OCI-LY7 (cell line): Measurements from ENCODE around the gene PXMP4. TPM values are rescaled to one million over a fixed set of nuclear protein-coding genes. Genes with fewer than 3 reads are reported as not detected.

Source experiments
- BruUV-seq: library from RNA; stranded (reverse); fragments of 400-500 nt; replicated peaks from 2 replicates; lab custom pipeline; 2021; lab: Mats Ljungman, UMichigan
- CTCF ChIA-PET: fragments of 300-600 bp; sonication (Branson Sonifier 250); formaldehyde crosslinking; loops from one replicate; lab custom pipeline; 2022; ENCODE audit warnings: antibody characterized with exemption; ENCODE audit not compliant: unreplicated experiment; lab: Charles Lee
- POLR2A ChIA-PET: fragments of 300-600 bp; sonication (Branson Sonifier 250); formaldehyde crosslinking; loops from one replicate; lab custom pipeline; 2022; ENCODE audit warnings: antibody characterized with exemption; lab: Charles Lee
- DNase-seq: peaks from one replicate; pipeline ENCODE4 v3.0.0-alpha.2; 2015; ENCODE audit warnings: low spot score
- H2AFZ ChIP-seq: fragments of 200-600 bp; sonication (generic), shearing (Covaris generic); 2 replicates; pipeline ENCODE4 v1.6.1; 2014; ENCODE audit warnings: mild to moderate bottlenecking, antibody characterized with exemption, low read length, moderate library complexity
- H3K27ac ChIP-seq: fragments of 200-600 bp; sonication (generic); 2 replicates; pipeline ENCODE4 v1.5.1; 2014; ENCODE audit warnings: mixed run types, low read depth, mild to moderate bottlenecking, moderate library complexity, low read length, inconsistent platforms; ENCODE audit not compliant: poor library complexity, severe bottlenecking
- H3K36me3 ChIP-seq: fragments of 200-600 bp; sonication (generic); 2 replicates; pipeline ENCODE4 v1.6.1; 2014; ENCODE audit warnings: mild to moderate bottlenecking, antibody characterized with exemption, low read length, moderate library complexity, mixed read lengths; ENCODE audit not compliant: insufficient read depth
- H3K4me1 ChIP-seq: fragments of 200-600 bp; sonication (generic); 2 replicates; pipeline ENCODE4 v1.5.1; 2014; ENCODE audit warnings: mild to moderate bottlenecking, low read length; ENCODE audit not compliant: insufficient read depth, poor library complexity, severe bottlenecking
- H3K4me2 ChIP-seq: fragments of 200-600 bp; sonication (generic); 2 replicates; pipeline ENCODE4 v1.6.1; 2014; ENCODE audit warnings: mild to moderate bottlenecking, low read length
- H3K4me3 ChIP-seq: fragments of 200-600 bp; sonication (generic); 2 replicates; pipeline ENCODE4 v1.5.1; 2014; ENCODE audit warnings: mild to moderate bottlenecking, low read depth, low read length; ENCODE audit not compliant: poor library complexity, severe bottlenecking
- H3K79me2 ChIP-seq: fragments of 200-600 bp; sonication (generic); 2 replicates; pipeline ENCODE4 v1.6.1; 2016; ENCODE audit warnings: low read depth, mild to moderate bottlenecking, low read length, moderate library complexity, mixed read lengths; ENCODE audit not compliant: insufficient read depth
- H3K9me2 ChIP-seq: fragments of 200-600 bp; sonication (generic); 2 replicates; pipeline ENCODE4 v1.6.1; 2016; ENCODE audit warnings: mild to moderate bottlenecking, low read length, mixed read lengths; ENCODE audit not compliant: insufficient read depth
- H3K9me3 ChIP-seq: fragments of 200-600 bp; sonication (generic); 2 replicates; pipeline ENCODE4 v1.6.1; 2014; ENCODE audit warnings: mild to moderate bottlenecking, mixed run types, low read length, mixed read lengths
- H4K20me1 ChIP-seq: fragments of 200-600 bp; sonication (generic); 2 replicates; pipeline ENCODE4 v1.6.1; 2014; ENCODE audit warnings: mild to moderate bottlenecking, antibody characterized with exemption, low read length, moderate library complexity, mixed read lengths; ENCODE audit not compliant: insufficient read depth
- CTCF ChIP-seq: fragments of 200-600 bp; sonication (generic); conservative IDR thresholded peaks from 2 replicates; pipeline ENCODE4 v1.5.1; 2014; ENCODE audit warnings: mild to moderate bottlenecking, antibody characterized with exemption, low read length, moderate library complexity, mixed read lengths
- EZH2phosphoT487 ChIP-seq: fragments of 200-600 bp; sonication (generic); IDR thresholded peaks from 2 replicates; pipeline ENCODE4 v1.6.1; 2018; ENCODE audit warnings: low read depth, borderline replicate concordance, mild to moderate bottlenecking, mixed run types, antibody characterized with exemption, low read length, moderate library complexity, mixed read lengths
- intact Hi-C: fragments of 100-400 bp; cut with micrococcal nuclease; formaldehyde crosslinking; loops from one replicate; pipeline ENCODE4 v1.10.0; 2022; ENCODE audit not compliant: unreplicated experiment
- total RNA-seq, 2 experiments: library from RNA; depleted of rRNA in 1 of 2; stranded (reverse); fragments of >200 nt in 1 of 2; shearing (Covaris generic) in 1 of 2; gene quantifications; 2 replicates each; pipeline ENCODE4 v1.2.3, GENCODE V29; 2014 to 2022

Gene PXMP4
- total RNA-seq, 2 experiments from 2014 or later = 3.1 to 8.2 TPM

DNA sequence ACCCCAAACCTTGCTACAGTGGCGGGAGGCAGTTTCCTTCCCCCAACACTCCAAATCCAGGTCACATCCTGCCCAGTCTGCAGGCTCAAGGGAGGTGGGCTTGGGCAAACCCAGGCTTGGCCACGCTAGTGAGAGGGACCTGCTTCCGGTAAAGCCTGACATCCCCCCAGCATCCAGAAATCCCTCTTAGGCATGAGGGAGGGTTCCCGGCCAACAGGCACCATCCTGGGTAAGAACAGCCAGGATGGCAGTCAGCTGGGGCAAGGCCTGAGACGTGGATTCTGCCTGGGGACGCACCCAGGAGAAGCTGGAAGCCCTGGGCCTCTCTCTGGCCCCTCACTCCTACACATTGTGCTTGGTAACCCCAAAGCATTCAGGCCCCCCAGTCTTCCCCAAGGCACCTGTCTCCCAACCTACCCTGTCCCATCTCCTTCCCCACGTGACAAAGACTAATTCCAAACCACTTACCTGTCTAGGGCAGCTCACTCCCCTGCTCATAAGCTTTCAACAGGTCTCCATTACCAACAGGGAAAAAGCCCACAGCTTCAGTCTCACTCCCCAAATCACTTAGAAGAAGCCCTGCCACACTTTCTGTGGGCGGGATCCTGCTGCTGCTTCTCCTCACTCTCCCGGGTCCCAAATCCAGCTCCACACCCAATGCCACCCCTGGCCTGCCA is 55.9 kb downstream of the PXMP4 start:
- peak overlapping the region; percentile 85 for H3K4me2 ChIP-seq
- BruUV-seq = no TSS peak
- peaks cover 50% of the 10 kb centered on the region for H3K4me1 ChIP-seq
- H3K4me3 ChIP-seq = peak overlapping the region; percentile 72
- H3K9me3 ChIP-seq = no peaks in the 10 kb centered on the region
- H3K9me2 ChIP-seq = no peaks in the 10 kb centered on the region
- ChIA-PET POLR2A (interaction anchor here (0.5 to 2.1 kb wide), 9 partner anchors 13 to 926 kb away, joined by 3 to 6 read pairs (median 3); partner anchors contain the start of gene E2F1), CTCF (interaction anchor here (0.7 kb wide), 1 partner anchor 11 kb away, joined by 3 read pairs; no protein-coding TSS in a partner anchor)
- no peak for TF ChIP-seq EZH2phosphoT487
- intact Hi-C loops = no loop called here
- H3K79me2 ChIP-seq = peaks cover 5% of the 10 kb centered on the region; the same call in 1 of the 2 replicates
- no peak for DNase-seq
- peak overlapping the region; percentile 65 for H2AFZ ChIP-seq
- H4K20me1 ChIP-seq = 0 out of 2 replicates have a peak, but pooled peaks cover 5% of the 10 kb centered on the region
- H3K27ac ChIP-seq = peak overlapping the region; percentile 66
- H3K36me3 ChIP-seq = peaks cover 16% of the 10 kb centered on the region; the same call in 1 of the 2 replicates

- TF ChIP-seq CTCF (no peak), EZH2phosphoT487 (no peak)
- Histone ChIP-seq H3K9me3 (no peaks in the 10 kb centered on the region), H4K20me1 (0 out of 2 replicates have a peak, but pooled peaks cover 3% of the 10 kb centered on the region), H3K36me3 (peaks cover 11% of the 10 kb centered on the region; the same call in 1 of the 2 replicates), H3K4me3 (peak overlapping the region; percentile 72), H3K9me2 (no peaks in the 10 kb centered on the region), H3K4me1 (peaks cover 42% of the 10 kb centered on the region), H3K4me2 (peak overlapping the region; percentile 85), H2AFZ (peak overlapping the region; percentile 65), H3K79me2 (peaks cover 4% of the 10 kb centered on the region; the same call in 1 of the 2 replicates), H3K27ac (peak overlapping the region; percentile 66)
- DNase-seq = peak; percentile 91
- intact Hi-C loops = no loop called here
- BruUV-seq = no TSS peak
- ChIA-PET CTCF (no interaction called here), POLR2A (interaction anchor here (0.6 to 2.1 kb wide), 9 partner anchors 16 to 375 kb away, joined by 3 to 6 read pairs (median 3); partner anchors contain the start of genes CBFA2T2 and E2F1)
These were observed 56.7 kb downstream of the PXMP4 start for GRCh38 chr20:33663161-33664084.

DNA sequence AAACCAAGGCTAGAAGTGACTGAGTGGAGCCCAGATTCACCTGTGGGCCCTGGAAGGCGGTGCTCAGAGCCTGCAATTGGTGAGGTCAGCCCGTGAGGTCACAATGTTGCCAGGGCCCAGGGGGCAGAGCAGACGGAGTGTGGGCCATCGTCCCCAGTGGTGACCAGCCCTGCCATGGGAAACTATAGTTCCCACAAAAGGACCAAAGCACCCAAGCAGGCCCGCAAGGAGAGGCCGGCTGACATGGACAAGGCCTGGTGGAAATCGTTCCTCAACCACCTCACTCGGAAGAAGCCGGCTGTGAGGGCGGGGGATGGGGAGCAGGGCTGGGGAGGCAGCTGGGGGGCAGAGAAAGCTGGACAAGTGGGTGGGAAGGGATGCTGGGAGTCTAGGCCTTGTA is 57.9 kb downstream of the PXMP4 start, which contains the start of gene C20orf144:
TSS of gene C20orf144 (plus strand) at position 156 of the 400 bp plus-strand sequence. CDS start at position 175, 19 bp downstream.
- Histone ChIP-seq H3K9me3 (no peaks in the 10 kb centered on the region), H3K4me1 (peaks cover 31% of the 10 kb centered on the region), H3K27ac (peak within 1 kb of the TSS; percentile 66), H2AFZ (peak within 1 kb of the TSS; percentile 65; the same call in 1 of the 2 replicates), H3K4me2 (peak within 1 kb of the TSS; percentile 85), H4K20me1 (no peaks in the 10 kb centered on the region), H3K9me2 (no peaks in the 10 kb centered on the region), H3K4me3 (peak within 1 kb of the TSS; percentile 72), H3K79me2 (no peaks in the 10 kb centered on the region), H3K36me3 (peaks cover 19% of the 10 kb centered on the region; the same call in 1 of the 2 replicates)
- ChIA-PET POLR2A (interaction anchor here (1.4 kb wide), 1 partner anchor 172 kb away, joined by 3 read pairs; the partner anchor contains the start of gene CBFA2T2), CTCF (no interaction called here)
- intact Hi-C loops = no loop called here
- DNase-seq = no peak
- TF ChIP-seq EZH2phosphoT487 (no peak), CTCF (no peak)
- BruUV-seq = no TSS peak
